ENCODE data around the gene CLOCK.

GRCh38 chr4:55507612-55508011 is 39.1 kb downstream of the CLOCK start:
- TF ChIP-seq CEBPB (IDR thresholded peaks at IDR 0.05): no peak
- no peak for TF ChIP-seq TAF1 (IDR thresholded peaks at IDR 0.05; ENCODE audit: low read depth)
- no peak for TF ChIP-seq CREB1 (IDR thresholded peaks at IDR 0.05; ENCODE audit: low read depth)
- TF ChIP-seq RAD21 (IDR thresholded peaks at IDR 0.05; ENCODE audit: low read depth): no peak
- no peak for TF ChIP-seq NFIC (IDR thresholded peaks at IDR 0.05)
- TF ChIP-seq EP300 (IDR thresholded peaks at IDR 0.05; ENCODE audit: borderline replicate concordance): no peak

Data from Ishikawa (cell line).